GM12873 (cell line): ENCODE results near the gene SSX2IP.

ENCODE experiments used
- TF ChIP-seq, protein P1 (sequence below): IDR thresholded peaks from 2 replicates; pipeline ENCODE4 v1.5.1; 2012; ENCODE audit warnings: low read depth, mild to moderate bottlenecking, moderate library complexity, low read length, control low read depth; ENCODE audit not compliant: insufficient read depth; ENCODE audit errors: missing control alignments

The SSX2IP gene

DNA sequence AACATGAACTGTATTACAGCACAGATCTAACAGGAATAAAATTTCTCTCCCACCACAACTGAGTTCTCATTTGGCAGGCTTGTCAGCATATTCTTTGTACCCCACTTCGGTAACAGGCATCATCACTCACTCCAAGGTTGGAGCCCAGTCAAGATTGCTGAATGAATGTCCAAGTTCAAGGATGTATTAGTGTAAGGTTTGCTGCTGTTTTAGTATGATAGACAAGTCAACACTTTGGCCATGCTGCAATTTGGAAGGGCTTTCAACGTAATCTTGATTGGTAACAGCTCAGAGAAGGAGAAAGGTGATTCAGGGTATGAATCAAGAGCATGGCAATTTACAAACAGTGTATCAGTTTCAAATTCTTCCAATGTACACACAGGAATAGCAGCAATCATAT, 6.8 kb downstream of the SSX2IP start:
- TF ChIP-seq, protein P1, sequence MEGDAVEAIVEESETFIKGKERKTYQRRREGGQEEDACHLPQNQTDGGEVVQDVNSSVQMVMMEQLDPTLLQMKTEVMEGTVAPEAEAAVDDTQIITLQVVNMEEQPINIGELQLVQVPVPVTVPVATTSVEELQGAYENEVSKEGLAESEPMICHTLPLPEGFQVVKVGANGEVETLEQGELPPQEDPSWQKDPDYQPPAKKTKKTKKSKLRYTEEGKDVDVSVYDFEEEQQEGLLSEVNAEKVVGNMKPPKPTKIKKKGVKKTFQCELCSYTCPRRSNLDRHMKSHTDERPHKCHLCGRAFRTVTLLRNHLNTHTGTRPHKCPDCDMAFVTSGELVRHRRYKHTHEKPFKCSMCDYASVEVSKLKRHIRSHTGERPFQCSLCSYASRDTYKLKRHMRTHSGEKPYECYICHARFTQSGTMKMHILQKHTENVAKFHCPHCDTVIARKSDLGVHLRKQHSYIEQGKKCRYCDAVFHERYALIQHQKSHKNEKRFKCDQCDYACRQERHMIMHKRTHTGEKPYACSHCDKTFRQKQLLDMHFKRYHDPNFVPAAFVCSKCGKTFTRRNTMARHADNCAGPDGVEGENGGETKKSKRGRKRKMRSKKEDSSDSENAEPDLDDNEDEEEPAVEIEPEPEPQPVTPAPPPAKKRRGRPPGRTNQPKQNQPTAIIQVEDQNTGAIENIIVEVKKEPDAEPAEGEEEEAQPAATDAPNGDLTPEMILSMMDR, result no peak

DNA sequence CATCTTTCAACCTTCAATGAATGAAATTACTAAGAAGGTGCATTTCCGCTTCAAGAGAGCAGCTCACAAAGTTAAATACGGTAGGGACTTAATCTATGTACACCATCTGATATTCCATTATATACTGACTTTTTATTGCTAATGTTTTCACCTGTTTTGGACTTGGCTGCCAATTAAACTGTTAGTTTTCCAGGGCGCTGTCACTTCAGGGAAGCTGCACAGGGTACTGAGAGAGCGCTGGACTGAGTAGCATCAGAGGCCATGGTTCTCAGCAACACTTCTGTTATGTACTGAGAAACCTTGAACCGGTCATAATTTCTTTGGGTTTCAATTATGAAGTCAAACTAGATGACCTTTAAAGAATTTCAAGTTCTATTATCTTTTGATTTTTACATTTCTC, 8.2 kb downstream of the SSX2IP start:
- TF ChIP-seq, protein P1, result no peak

DNA sequence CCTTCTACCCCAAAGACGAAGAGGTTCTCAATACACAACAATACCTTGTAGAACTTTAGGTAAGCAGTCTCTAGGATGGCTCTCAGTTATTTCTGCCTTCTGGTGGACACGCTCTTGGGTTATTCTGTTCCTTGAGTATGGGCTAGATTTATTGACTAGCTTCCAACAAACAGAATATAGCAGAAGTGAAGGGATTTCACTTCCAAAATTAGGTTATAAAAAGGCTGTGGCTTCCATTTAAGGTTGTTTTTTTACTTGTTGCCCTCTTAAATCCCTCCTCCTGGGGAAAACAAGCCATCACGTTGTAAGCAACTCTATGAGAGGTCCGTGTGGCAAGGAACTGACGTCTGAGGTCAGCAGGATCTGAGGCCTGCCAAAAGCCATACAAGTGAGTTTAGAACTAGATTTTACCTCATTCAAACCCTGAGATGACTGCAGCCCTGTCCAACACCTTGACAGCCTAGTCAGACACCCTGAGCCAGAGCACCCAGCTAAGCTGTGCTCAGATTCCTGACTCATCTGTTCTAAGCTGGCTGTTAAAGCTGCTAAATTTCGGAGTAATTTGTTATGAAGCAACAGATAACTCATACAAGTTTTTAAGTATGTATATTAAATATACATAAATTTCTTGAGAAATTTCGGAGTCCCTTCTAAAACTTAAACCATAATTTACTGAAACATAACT, 12.7 kb downstream of the SSX2IP start:
- TF ChIP-seq, protein P1, result no peak

DNA sequence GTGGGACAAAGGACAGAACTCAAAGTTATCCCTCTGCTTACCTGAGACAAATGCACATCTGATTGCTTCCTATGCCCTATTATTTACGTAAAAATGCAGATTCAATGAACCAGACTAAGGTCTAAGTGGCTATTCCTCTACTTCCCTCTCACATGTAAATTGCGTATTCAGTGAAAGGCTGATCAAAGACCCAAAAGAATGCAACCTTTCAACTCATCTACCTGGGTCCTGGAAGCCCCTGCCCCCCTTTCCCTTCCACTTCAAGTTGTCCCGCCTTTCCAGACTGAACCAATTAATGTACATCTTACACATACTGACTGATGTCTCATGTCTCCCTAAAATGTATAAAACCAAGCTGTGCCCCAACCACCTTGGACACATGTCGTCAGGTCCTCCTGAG, 14.6 kb downstream of the SSX2IP start:
- TF ChIP-seq, protein P1, result no peak

DNA sequence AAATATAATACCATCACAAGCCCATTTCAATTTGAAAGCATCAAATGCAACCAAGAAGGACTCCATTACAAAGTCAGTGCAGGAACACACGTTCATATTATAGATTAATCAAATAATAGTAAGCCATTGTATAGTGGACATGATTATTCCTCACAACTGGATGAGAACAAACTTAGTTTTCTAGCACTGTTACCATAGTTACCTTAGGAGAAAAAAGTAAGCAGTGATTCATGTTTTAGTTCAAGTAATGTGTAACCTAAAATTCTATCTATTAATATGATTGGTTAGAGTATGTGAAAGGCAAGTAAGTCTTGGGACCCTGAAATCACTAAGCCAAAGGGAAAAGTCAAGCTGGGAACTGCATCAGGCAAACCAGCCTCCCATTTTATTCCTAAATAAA, 15.2 kb downstream of the SSX2IP start:
- TF ChIP-seq, protein P1, result no peak

DNA sequence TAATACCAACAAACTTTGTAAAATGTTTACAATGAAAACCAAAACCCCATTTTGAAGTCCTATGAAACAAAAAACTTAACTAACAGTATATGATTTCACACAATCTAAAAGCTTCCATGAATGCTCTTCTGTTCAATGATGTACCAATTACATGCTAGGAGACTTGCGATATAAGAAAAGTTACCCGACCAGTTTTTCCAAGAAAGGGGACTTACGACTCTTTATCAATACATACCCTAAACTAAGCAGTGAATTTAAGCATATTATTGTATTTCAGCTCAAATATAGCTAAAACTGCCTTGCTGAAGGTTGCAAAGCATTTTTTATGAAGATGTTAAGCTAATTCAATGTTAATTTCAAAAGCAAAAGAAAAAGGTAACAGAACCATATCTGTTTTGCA, 15.6 kb downstream of the SSX2IP start:
- TF ChIP-seq, protein P1, result no peak

DNA sequence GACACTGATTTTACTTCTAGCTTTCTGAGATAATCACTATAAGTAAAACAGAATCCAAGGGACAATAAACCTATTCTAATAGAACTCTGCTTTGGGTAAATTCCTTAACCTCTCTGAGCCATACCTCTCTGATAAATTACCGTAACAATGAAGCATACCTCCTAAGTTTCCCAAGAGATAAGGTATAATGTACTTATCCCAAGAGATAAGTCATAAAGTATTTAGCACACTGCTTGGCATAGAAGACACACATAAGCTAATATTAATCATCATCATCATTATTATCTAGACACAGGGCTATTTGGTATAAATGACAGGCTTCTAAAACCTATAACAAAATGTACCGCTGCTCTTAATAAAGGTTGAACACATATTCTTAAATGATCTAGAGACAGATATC, 16.2 kb downstream of the SSX2IP start:
- TF ChIP-seq, protein P1, result no peak
